Measurements from ENCODE around the gene ENOX1.

The ENOX1 gene

GRCh38 chr13:43761616-43762315 lies 25.0 kb downstream of the ENOX1 start:
- ATAC-seq: no peak
- TF ChIP-seq PPARA (CRISPR knock-in tag; IDR thresholded peaks at IDR 0.05; ENCODE audit: borderline replicate concordance) (no peak), ZNF565 (CRISPR knock-in tag; conservative IDR thresholded peaks at IDR 0.05; ENCODE audit: low read depth) (no peak), OSR1 (CRISPR knock-in tag; IDR thresholded peaks at IDR 0.05) (no peak), ARNTL (CRISPR knock-in tag; IDR thresholded peaks at IDR 0.05; ENCODE audit: borderline replicate concordance, low read depth) (no peak), TCF4 (CRISPR knock-in tag; IDR thresholded peaks at IDR 0.05; ENCODE audit: borderline replicate concordance) (no peak), ZC3H10 (CRISPR knock-in tag; IDR thresholded peaks at IDR 0.05) (no peak), ESRRG (CRISPR knock-in tag; IDR thresholded peaks at IDR 0.05) (no peak), ISL1 (CRISPR knock-in tag; IDR thresholded peaks at IDR 0.05) (no peak), ZFP30 (CRISPR knock-in tag; IDR thresholded peaks at IDR 0.05) (no peak), CSDC2 (CRISPR knock-in tag; IDR thresholded peaks at IDR 0.05) (no peak), GLIS3 (CRISPR knock-in tag; IDR thresholded peaks at IDR 0.05) (no peak), ZFP3 (CRISPR knock-in tag; IDR thresholded peaks at IDR 0.05) (no peak)
- TF ChIP-seq, protein P1, sequence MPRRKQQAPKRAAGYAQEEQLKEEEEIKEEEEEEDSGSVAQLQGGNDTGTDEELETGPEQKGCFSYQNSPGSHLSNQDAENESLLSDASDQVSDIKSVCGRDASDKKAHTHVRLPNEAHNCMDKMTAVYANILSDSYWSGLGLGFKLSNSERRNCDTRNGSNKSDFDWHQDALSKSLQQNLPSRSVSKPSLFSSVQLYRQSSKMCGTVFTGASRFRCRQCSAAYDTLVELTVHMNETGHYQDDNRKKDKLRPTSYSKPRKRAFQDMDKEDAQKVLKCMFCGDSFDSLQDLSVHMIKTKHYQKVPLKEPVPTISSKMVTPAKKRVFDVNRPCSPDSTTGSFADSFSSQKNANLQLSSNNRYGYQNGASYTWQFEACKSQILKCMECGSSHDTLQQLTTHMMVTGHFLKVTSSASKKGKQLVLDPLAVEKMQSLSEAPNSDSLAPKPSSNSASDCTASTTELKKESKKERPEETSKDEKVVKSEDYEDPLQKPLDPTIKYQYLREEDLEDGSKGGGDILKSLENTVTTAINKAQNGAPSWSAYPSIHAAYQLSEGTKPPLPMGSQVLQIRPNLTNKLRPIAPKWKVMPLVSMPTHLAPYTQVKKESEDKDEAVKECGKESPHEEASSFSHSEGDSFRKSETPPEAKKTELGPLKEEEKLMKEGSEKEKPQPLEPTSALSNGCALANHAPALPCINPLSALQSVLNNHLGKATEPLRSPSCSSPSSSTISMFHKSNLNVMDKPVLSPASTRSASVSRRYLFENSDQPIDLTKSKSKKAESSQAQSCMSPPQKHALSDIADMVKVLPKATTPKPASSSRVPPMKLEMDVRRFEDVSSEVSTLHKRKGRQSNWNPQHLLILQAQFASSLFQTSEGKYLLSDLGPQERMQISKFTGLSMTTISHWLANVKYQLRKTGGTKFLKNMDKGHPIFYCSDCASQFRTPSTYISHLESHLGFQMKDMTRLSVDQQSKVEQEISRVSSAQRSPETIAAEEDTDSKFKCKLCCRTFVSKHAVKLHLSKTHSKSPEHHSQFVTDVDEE (CRISPR knock-in tag; IDR thresholded peaks at IDR 0.05): no peak
- TF ChIP-seq, protein P2, sequence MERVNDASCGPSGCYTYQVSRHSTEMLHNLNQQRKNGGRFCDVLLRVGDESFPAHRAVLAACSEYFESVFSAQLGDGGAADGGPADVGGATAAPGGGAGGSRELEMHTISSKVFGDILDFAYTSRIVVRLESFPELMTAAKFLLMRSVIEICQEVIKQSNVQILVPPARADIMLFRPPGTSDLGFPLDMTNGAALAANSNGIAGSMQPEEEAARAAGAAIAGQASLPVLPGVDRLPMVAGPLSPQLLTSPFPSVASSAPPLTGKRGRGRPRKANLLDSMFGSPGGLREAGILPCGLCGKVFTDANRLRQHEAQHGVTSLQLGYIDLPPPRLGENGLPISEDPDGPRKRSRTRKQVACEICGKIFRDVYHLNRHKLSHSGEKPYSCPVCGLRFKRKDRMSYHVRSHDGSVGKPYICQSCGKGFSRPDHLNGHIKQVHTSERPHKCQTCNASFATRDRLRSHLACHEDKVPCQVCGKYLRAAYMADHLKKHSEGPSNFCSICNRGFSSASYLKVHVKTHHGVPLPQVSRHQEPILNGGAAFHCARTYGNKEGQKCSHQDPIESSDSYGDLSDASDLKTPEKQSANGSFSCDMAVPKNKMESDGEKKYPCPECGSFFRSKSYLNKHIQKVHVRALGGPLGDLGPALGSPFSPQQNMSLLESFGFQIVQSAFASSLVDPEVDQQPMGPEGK (CRISPR knock-in tag; IDR thresholded peaks at IDR 0.05; ENCODE audit: borderline replicate concordance): no peak
- TF ChIP-seq, protein P3, sequence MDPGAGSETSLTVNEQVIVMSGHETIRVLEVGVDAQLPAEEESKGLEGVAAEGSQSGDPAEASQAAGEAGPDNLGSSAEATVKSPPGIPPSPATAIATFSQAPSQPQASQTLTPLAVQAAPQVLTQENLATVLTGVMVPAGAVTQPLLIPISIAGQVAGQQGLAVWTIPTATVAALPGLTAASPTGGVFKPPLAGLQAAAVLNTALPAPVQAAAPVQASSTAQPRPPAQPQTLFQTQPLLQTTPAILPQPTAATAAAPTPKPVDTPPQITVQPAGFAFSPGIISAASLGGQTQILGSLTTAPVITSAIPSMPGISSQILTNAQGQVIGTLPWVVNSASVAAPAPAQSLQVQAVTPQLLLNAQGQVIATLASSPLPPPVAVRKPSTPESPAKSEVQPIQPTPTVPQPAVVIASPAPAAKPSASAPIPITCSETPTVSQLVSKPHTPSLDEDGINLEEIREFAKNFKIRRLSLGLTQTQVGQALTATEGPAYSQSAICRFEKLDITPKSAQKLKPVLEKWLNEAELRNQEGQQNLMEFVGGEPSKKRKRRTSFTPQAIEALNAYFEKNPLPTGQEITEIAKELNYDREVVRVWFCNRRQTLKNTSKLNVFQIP (CRISPR knock-in tag; IDR thresholded peaks at IDR 0.05; ENCODE audit: borderline replicate concordance, low read depth): no peak

DNA sequence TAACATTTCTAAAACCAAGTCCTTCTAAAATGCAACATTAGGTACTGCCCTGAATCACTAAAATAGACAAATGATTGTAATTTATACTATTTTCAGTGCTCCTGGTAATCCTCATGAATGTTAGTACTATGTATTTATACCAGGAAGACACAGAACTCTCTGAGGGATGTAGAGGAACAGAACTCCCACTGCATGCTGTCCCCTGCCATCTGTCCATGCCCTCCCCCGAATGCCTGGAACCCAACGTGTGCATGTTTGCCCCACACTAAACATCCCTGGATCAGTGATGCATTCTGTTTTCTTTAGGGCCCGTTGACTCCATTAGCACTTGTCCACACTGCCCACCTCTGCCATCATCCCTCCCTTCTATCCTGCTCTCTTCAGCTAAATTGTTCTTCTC lies 26.5 kb downstream of the ENOX1 start:
- ATAC-seq: no peak

DNA sequence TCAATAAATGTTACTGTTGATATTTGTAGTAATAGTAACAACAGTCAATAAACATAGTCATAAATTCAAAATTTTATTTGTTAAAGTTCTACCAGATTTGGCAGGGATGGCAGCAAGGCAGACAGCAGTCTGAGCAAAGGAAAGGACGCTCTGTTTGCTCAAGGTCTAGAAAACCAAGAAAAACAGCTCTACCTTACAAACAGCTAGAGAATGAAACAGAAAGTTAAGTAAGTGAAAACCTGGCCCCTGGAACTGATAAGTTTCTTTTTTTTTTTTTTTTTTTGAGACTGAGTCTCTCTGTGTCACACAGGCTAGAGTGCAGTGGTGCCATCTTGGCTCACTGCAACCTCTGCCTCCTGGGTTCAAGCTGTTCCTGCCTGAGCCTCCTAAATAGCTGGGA lies 27.9 kb downstream of the ENOX1 start:
- ATAC-seq: no peak

More for the DNA sequence above, 26.5 kb downstream of the ENOX1 start:
- no peak for TF ChIP-seq GLIS3 (CRISPR knock-in tag; IDR thresholded peaks at IDR 0.05)
- TF ChIP-seq TCF4 (CRISPR knock-in tag; IDR thresholded peaks at IDR 0.05; ENCODE audit: borderline replicate concordance): no peak
- TF ChIP-seq ARNTL (CRISPR knock-in tag; IDR thresholded peaks at IDR 0.05; ENCODE audit: borderline replicate concordance, low read depth): no peak
- TF ChIP-seq ESRRG (CRISPR knock-in tag; IDR thresholded peaks at IDR 0.05): no peak
- TF ChIP-seq, protein P1 (CRISPR knock-in tag; IDR thresholded peaks at IDR 0.05): no peak
- TF ChIP-seq ZC3H10 (CRISPR knock-in tag; IDR thresholded peaks at IDR 0.05): no peak
- TF ChIP-seq CSDC2 (CRISPR knock-in tag; IDR thresholded peaks at IDR 0.05): no peak
- no peak for TF ChIP-seq BACH2 (CRISPR knock-in tag; IDR thresholded peaks at IDR 0.05; ENCODE audit: borderline replicate concordance)

GRCh38 chr13:43757266-43757665 lies 29.5 kb downstream of the ENOX1 start:
- ATAC-seq: no peak
- TF ChIP-seq ZFP30 (CRISPR knock-in tag; IDR thresholded peaks at IDR 0.05) (no peak), RARB (CRISPR knock-in tag; IDR thresholded peaks at IDR 0.05) (no peak), CSDC2 (CRISPR knock-in tag; IDR thresholded peaks at IDR 0.05) (no peak), ZNF8 (CRISPR knock-in tag; IDR thresholded peaks at IDR 0.05) (no peak), BACH2 (CRISPR knock-in tag; IDR thresholded peaks at IDR 0.05; ENCODE audit: borderline replicate concordance) (no peak)
- TF ChIP-seq, protein P4, sequence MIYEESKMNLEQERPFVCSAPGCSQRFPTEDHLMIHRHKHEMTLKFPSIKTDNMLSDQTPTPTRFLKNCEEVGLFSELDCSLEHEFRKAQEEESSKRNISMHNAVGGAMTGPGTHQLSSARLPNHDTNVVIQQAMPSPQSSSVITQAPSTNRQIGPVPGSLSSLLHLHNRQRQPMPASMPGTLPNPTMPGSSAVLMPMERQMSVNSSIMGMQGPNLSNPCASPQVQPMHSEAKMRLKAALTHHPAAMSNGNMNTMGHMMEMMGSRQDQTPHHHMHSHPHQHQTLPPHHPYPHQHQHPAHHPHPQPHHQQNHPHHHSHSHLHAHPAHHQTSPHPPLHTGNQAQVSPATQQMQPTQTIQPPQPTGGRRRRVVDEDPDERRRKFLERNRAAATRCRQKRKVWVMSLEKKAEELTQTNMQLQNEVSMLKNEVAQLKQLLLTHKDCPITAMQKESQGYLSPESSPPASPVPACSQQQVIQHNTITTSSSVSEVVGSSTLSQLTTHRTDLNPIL (CRISPR knock-in tag; IDR thresholded peaks at IDR 0.05; ENCODE audit: low read depth): no peak
- TF ChIP-seq, protein P2 (CRISPR knock-in tag; IDR thresholded peaks at IDR 0.05; ENCODE audit: borderline replicate concordance): no peak

More for the DNA sequence above, 27.9 kb downstream of the ENOX1 start:
- no peak for TF ChIP-seq PPARA (CRISPR knock-in tag; IDR thresholded peaks at IDR 0.05; ENCODE audit: borderline replicate concordance)
- no peak for TF ChIP-seq CSDC2 (CRISPR knock-in tag; IDR thresholded peaks at IDR 0.05)
- no peak for TF ChIP-seq ZNF565 (CRISPR knock-in tag; conservative IDR thresholded peaks at IDR 0.05; ENCODE audit: low read depth)
- no peak for TF ChIP-seq RARB (CRISPR knock-in tag; IDR thresholded peaks at IDR 0.05)
